ENCODE results near the gene ZER1.

DNA sequence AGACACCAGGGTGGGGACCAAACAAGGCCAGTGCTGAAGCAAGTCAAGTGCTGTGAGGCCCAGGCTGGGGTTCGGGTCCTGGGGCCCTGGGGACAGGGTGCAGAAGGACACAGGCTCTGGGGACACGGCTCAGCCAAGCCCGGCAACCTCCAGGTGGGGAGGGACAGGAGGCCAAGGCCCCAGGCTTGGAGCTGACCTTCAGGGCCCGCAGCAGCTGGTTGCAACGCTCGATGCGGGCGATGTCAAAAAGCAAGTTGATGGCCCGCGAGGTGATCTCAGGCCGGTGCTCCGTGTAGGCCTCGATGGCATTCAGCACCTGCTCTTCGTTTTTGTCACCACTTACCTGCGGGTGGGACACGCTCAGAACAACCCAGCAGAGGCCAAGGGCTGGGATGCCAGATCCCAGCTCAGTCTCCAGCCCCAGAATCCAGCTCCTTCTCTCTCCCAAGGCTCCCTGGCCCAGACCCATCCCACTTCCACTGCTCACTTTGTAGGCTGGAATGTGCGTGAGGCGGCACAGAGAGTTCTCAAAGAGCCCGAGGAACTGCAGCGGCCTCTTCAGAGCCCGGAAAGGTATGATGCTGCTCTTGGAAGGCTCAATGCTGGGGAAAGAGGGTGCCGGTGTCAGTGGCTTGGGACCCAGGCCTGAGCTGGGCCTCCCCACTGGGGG, 20.7 kb downstream of the ZER1 start:
- TF ChIP-seq, protein P1, sequence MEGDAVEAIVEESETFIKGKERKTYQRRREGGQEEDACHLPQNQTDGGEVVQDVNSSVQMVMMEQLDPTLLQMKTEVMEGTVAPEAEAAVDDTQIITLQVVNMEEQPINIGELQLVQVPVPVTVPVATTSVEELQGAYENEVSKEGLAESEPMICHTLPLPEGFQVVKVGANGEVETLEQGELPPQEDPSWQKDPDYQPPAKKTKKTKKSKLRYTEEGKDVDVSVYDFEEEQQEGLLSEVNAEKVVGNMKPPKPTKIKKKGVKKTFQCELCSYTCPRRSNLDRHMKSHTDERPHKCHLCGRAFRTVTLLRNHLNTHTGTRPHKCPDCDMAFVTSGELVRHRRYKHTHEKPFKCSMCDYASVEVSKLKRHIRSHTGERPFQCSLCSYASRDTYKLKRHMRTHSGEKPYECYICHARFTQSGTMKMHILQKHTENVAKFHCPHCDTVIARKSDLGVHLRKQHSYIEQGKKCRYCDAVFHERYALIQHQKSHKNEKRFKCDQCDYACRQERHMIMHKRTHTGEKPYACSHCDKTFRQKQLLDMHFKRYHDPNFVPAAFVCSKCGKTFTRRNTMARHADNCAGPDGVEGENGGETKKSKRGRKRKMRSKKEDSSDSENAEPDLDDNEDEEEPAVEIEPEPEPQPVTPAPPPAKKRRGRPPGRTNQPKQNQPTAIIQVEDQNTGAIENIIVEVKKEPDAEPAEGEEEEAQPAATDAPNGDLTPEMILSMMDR (IDR thresholded peaks at IDR 0.05; ENCODE audit: insufficient read depth, low read length, poor library complexity, severe bottlenecking) = no peak
- TF ChIP-seq EZH2phosphoT487 (conservative IDR thresholded peaks at IDR 0.05; ENCODE audit: low read length) = no peak

Data from SU-DHL-6 (cell line).